ENCODE results near the gene SEC22C.

SEC22C gene

GRCh38 chr3:42527368-42527917, 54.3 kb downstream of the SEC22C start:
- no peak for TF ChIP-seq CTCF (conservative IDR thresholded peaks at IDR 0.05; ENCODE audit: low read depth, low read length)
- DNase-seq (ENCODE audit: low read depth), result no peak
- no peak overlapping the region for H3K4me3 ChIP-seq (ENCODE audit: low read length)

- H3K4me3 ChIP-seq (ENCODE audit: low read length), result no peak overlapping the region
- no peak for DNase-seq (ENCODE audit: low read depth)
- no peak for TF ChIP-seq CTCF (conservative IDR thresholded peaks at IDR 0.05; ENCODE audit: low read depth, low read length)
Measured at GRCh38 chr3:42526616-42527367, 55.0 kb downstream of the SEC22C start.

GRCh38 chr3:42525736-42526345, 55.9 kb downstream of the SEC22C start:
- H3K4me3 ChIP-seq (ENCODE audit: low read length), result no peak overlapping the region
- no peak for TF ChIP-seq CTCF (conservative IDR thresholded peaks at IDR 0.05; ENCODE audit: low read depth, low read length)
- DNase-seq (ENCODE audit: low read depth), result no peak

- H3K4me3 ChIP-seq (ENCODE audit: low read length), result no peak overlapping the region
- TF ChIP-seq CTCF (conservative IDR thresholded peaks at IDR 0.05; ENCODE audit: low read depth, low read length), result no peak
- DNase-seq (ENCODE audit: low read depth), result no peak
Measured at GRCh38 chr3:42525212-42525611, 56.6 kb downstream of the SEC22C start.

GRCh38 chr3:42524751-42525150, 57.0 kb downstream of the SEC22C start:
- no peak for DNase-seq (ENCODE audit: low read depth)
- H3K4me3 ChIP-seq (ENCODE audit: low read length), result no peak overlapping the region
- no peak for TF ChIP-seq CTCF (conservative IDR thresholded peaks at IDR 0.05; ENCODE audit: low read depth, low read length)

GRCh38 chr3:42520906-42521305, 60.9 kb downstream of the SEC22C start:
- no peak for DNase-seq (ENCODE audit: low read depth)
- TF ChIP-seq CTCF (conservative IDR thresholded peaks at IDR 0.05; ENCODE audit: low read depth, low read length), result no peak
- no peak overlapping the region for H3K4me3 ChIP-seq (ENCODE audit: low read length)

GRCh38 chr3:42520336-42520735, 61.4 kb downstream of the SEC22C start:
- no peak overlapping the region for H3K4me3 ChIP-seq (ENCODE audit: low read length)
- DNase-seq (ENCODE audit: low read depth), result no peak
- TF ChIP-seq CTCF (conservative IDR thresholded peaks at IDR 0.05; ENCODE audit: low read depth, low read length), result no peak

Data from retinal pigment epithelial cell (primary cell).